ENCODE measurements around the gene MEG3.

GRCh38 chr14:100784523-100785337 lies 41.2 kb upstream of the MEG3 start:
- TF ChIP-seq RAD21 (IDR thresholded peaks at IDR 0.05; ENCODE audit: low read length) (no peak), CTCF (conservative IDR thresholded peaks at IDR 0.05; ENCODE audit: low read depth, low read length) (no peak), POLR2A (IDR thresholded peaks at IDR 0.05; ENCODE audit: low read depth, low read length) (no peak), MAZ (IDR thresholded peaks at IDR 0.05; ENCODE audit: borderline replicate concordance, low read depth, low read length) (no peak)
